B cell (primary cell): Measurements from ENCODE around the gene TEF. TPM values are rescaled to one million over a fixed set of nuclear protein-coding genes. Genes with fewer than 3 reads are reported as not detected.

ENCODE experiments used
- ATAC-seq: fragments of 200-7000 bp; cut with Tn5 transposase; one replicate; pipeline ENCODE4 v1.10.0; 2021; ENCODE audit warnings: low read depth, mild to moderate bottlenecking, moderate number of reproducible peaks, moderate library complexity
- CTCF ChIA-PET: fragments of 350-600 bp; sonication (Branson Sonifier 250); formaldehyde crosslinking; loops from one replicate; lab custom pipeline; 2021; ENCODE audit warnings: antibody characterized with exemption, inconsistent platforms; lab: Charles Lee
- POLR2A ChIA-PET: fragments of 350-600 bp; sonication (Branson Sonifier 250); formaldehyde crosslinking; loops from one replicate; lab custom pipeline; 2021; ENCODE audit warnings: antibody characterized with exemption; lab: Charles Lee
- DNase-seq: peaks from one replicate; pipeline ENCODE4 v3.0.0; 2013
- H2AFZ ChIP-seq: 2 replicates; pipeline ENCODE4 v1.6.1; 2012; ENCODE audit warnings: mild to moderate bottlenecking, low read depth, low read length; ENCODE audit not compliant: insufficient read depth, poor library complexity, severe bottlenecking
- H3K27ac ChIP-seq, 2 donors: 1 replicate in 1 of 2; 2 replicates in 1 of 2; pipeline ENCODE4 v1.5.1; 2012 to 2013; ENCODE audit warnings: low read length in 2 of 2, mild to moderate bottlenecking in 2 of 2, moderate library complexity in 1 of 2
- H3K27me3 ChIP-seq, 4 experiments: fragments of 200-600 bp in 1 of 4; sonication (generic) in 1 of 4; replicated peaks in 1 of 4; 1 replicate in 2 of 4; 2 replicates in 2 of 4; pipeline versions ENCODE4 v1.6.1 to v1.7.0; 2013 to 2016; ENCODE audit warnings: low read length in 3 of 4, mild to moderate bottlenecking in 2 of 4, mixed read lengths in 1 of 4, moderate library complexity in 1 of 4; ENCODE audit not compliant: insufficient read depth in 4 of 4, control insufficient read depth in 3 of 4; ENCODE audit errors: control extremely low read depth in 1 of 4
- H3K36me3 ChIP-seq, 2 experiments: replicated peaks in 1 of 2; 1 replicate in 1 of 2; 2 replicates in 1 of 2; pipeline versions ENCODE4 v1.6.1 to v1.7.1; 2013; ENCODE audit warnings: low read length in 1 of 2; ENCODE audit not compliant: insufficient read depth in 2 of 2, control insufficient read depth in 1 of 2; ENCODE audit errors: control extremely low read depth in 1 of 2, extremely low read depth in 1 of 2
- H3K4me1 ChIP-seq, 2 donors: fragments of 200-600 bp in 1 of 2; sonication (generic) in 1 of 2; 1 replicate in 1 of 2; 2 replicates in 1 of 2; pipeline versions ENCODE4 v1.5.1 to v1.6.1; 2013 to 2017; ENCODE audit warnings: low read length in 2 of 2; ENCODE audit not compliant: control insufficient read depth in 2 of 2, insufficient read depth in 2 of 2
- H3K4me2 ChIP-seq: replicated peaks from 2 replicates; pipeline ENCODE3; 2012; ENCODE audit warnings: mild to moderate bottlenecking, low read depth, low read length; ENCODE audit not compliant: poor library complexity, severe bottlenecking
- H3K4me3 ChIP-seq, 5 experiments: fragments of 200-600 bp in 1 of 5; sonication (generic) in 1 of 5; 1 replicate in 3 of 5; 2 replicates in 2 of 5; pipeline versions ENCODE4 v1.5.1 to v1.7.0; 2011 to 2016; ENCODE audit warnings: low read length in 4 of 5, mild to moderate bottlenecking in 4 of 5, low read depth in 2 of 5, control low read depth in 1 of 5, moderate library complexity in 1 of 5; ENCODE audit not compliant: insufficient read depth in 1 of 5; ENCODE audit errors: control extremely low read depth in 1 of 5, extremely low read depth in 1 of 5
- H3K79me2 ChIP-seq: fragments of 200-600 bp; sonication (generic); one replicate; pipeline ENCODE4 v1.6.0; 2016; ENCODE audit warnings: low read length; ENCODE audit not compliant: control insufficient read depth, insufficient read depth
- H3K9ac ChIP-seq: fragments of 200-600 bp; sonication (generic); 2 replicates; pipeline ENCODE4 v1.6.1; 2017; ENCODE audit warnings: mild to moderate bottlenecking, low read length, moderate library complexity
- H3K9me3 ChIP-seq, 3 donors: one replicate each; pipeline versions ENCODE4 v1.6.1 to v1.7.1; 2013; ENCODE audit warnings: low read length in 2 of 3; ENCODE audit not compliant: control insufficient read depth in 2 of 3, insufficient read depth in 1 of 3; ENCODE audit errors: control extremely low read depth in 1 of 3
- H4K20me1 ChIP-seq: 2 replicates; pipeline ENCODE4 v1.6.0; 2012; ENCODE audit warnings: mild to moderate bottlenecking, low read length; ENCODE audit not compliant: insufficient read depth, control insufficient read depth, poor library complexity, severe bottlenecking
- H3K27ac Mint-ChIP-seq: one replicate; pipeline ENCODE4 v1.8.0; 2021; ENCODE audit warnings: mixed read lengths
- H3K27me3 Mint-ChIP-seq: one replicate; pipeline ENCODE4 v1.8.0; 2021; ENCODE audit warnings: mixed read lengths
- H3K4me1 Mint-ChIP-seq: one replicate; pipeline ENCODE4 v1.8.0; 2021; ENCODE audit warnings: mixed read lengths
- H3K4me3 Mint-ChIP-seq: one replicate; pipeline ENCODE4 v1.8.0; 2021; ENCODE audit warnings: mixed read lengths
- H3K9me3 Mint-ChIP-seq: one replicate; pipeline ENCODE4 v1.8.0; 2022; ENCODE audit warnings: mixed read lengths; ENCODE audit not compliant: insufficient read depth
- EZH2 ChIP-seq: IDR thresholded peaks from 2 replicates; pipeline ENCODE4 v1.6.1; 2012; ENCODE audit warnings: borderline replicate concordance, low read depth, mild to moderate bottlenecking, moderate library complexity, low read length; ENCODE audit not compliant: insufficient read depth, poor library complexity, severe bottlenecking
- WGBS: methylation state at CpG from one replicate; pipeline ENCODE4 v1.1.5; 2013; ENCODE audit warnings: missing lambda C conversion rate; ENCODE audit not compliant: insufficient coverage; 5-methylcytosine and 5-hydroxymethylcytosine counted together
- intact Hi-C: fragments of 100-400 bp; cut with micrococcal nuclease; formaldehyde crosslinking; loops from one replicate; pipeline ENCODE4 v1.10.0; 2022
- polyA plus RNA-seq: library from polyadenylated mRNA; depleted of rRNA; stranded (reverse); fragments of >200 nt; gene quantifications from 2 replicates; pipeline ENCODE4 v1.2.3, GENCODE V29; 2012
- total RNA-seq, 2 donors: library from RNA; stranded (reverse); fragments of 120-200 nt in 1 of 2; gene quantifications; 1 replicate in 1 of 2; 2 replicates in 1 of 2; pipeline versions ENCODE4 v1.2.3 to v1.2.4, GENCODE V29; 2013 to 2022
- TF ChIP-seq, protein P1 (sequence below): fragments of 200-600 bp; IDR thresholded peaks from one replicate; pipeline ENCODE4 v1.8.0; 2022; ENCODE audit warnings: antibody characterized with exemption, mild to moderate bottlenecking

Gene TEF
- total and polyA plus RNA-seq, 2 donors (not counting 1 experiment from before 2014, with no cell fraction given): 5.0 to 5.5 TPM

- TF ChIP-seq, protein P1, sequence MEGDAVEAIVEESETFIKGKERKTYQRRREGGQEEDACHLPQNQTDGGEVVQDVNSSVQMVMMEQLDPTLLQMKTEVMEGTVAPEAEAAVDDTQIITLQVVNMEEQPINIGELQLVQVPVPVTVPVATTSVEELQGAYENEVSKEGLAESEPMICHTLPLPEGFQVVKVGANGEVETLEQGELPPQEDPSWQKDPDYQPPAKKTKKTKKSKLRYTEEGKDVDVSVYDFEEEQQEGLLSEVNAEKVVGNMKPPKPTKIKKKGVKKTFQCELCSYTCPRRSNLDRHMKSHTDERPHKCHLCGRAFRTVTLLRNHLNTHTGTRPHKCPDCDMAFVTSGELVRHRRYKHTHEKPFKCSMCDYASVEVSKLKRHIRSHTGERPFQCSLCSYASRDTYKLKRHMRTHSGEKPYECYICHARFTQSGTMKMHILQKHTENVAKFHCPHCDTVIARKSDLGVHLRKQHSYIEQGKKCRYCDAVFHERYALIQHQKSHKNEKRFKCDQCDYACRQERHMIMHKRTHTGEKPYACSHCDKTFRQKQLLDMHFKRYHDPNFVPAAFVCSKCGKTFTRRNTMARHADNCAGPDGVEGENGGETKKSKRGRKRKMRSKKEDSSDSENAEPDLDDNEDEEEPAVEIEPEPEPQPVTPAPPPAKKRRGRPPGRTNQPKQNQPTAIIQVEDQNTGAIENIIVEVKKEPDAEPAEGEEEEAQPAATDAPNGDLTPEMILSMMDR: no peak
- TF ChIP-seq EZH2: no peak
- ATAC-seq: no peak
- H3K4me1 ChIP-seq: peaks cover 4 to 20% of the 10 kb centered on the region in 2 donors
- H4K20me1 ChIP-seq: peaks cover 61% of the 10 kb centered on the region
- intact Hi-C loops: loop anchor here (10.0 kb wide), 2 partner anchors 182 to 588 kb away; partner anchors contain the start of genes DESI1, ST13, XPNPEP3 and XRCC6
- DNase-seq: no peak
- no peak overlapping the region for H3K4me3 ChIP-seq
- H3K36me3 ChIP-seq: peaks cover 0 to 7% of the 10 kb centered on the region in 2 experiments
- H3K27ac ChIP-seq: peak overlapping the region in 1 of 2 donors; percentile 2
- H3K9ac ChIP-seq: no peak overlapping the region
- Mint-ChIP-seq H3K4me1 (peaks cover 35% of the 10 kb centered on the region), H3K27me3 (no peaks in the 10 kb centered on the region), H3K9me3 (no peaks in the 10 kb centered on the region), H3K4me3 (peak overlapping the region; percentile 37), H3K27ac (peak overlapping the region; percentile 18)
- CTCF ChIA-PET: interaction anchor here (0.9 to 1.9 kb wide), 3 partner anchors 27 to 58 kb away, joined by 5 to 7 read pairs (median 6); partner anchors contain the start of genes ACO2 and PHF5A
- no peaks in the 10 kb centered on the region for H3K9me3 ChIP-seq
- H3K79me2 ChIP-seq: peaks cover 87% of the 10 kb centered on the region
- H2AFZ ChIP-seq: no peak overlapping the region
- H3K4me2 ChIP-seq: no peak overlapping the region
- WGBS: 100% methylated on average over 1 of the region's 2 CpGs
- POLR2A ChIA-PET: no interaction called here
- H3K27me3 ChIP-seq: no peaks in the 10 kb centered on the region
Observed at GRCh38 chr22:41442240-41442792, 60.6 kb downstream of the TEF start.
